Left ventricle myocardium inferior (tissue), 1 donor: Measurements from ENCODE around the gene TAMALIN. TPM values are rescaled to one million over a fixed set of nuclear protein-coding genes. Genes with fewer than 3 reads are reported as not detected.
A peak's percentile ranks its signal among the peaks of the same experiment; 100 is the strongest.

Source experiments
- DNase-seq: peaks from one replicate; pipeline ENCODE4 v3.0.0-alpha.2; 2020
- H3K27ac ChIP-seq: fragments of 200-600 bp; replicated peaks from 2 replicates; pipeline ENCODE4 v1.8.0; 2021
- H3K27me3 ChIP-seq: fragments of 200-600 bp; 2 replicates; pipeline ENCODE4 v1.8.0; 2021; ENCODE audit warnings: low read depth
- H3K36me3 ChIP-seq: fragments of 200-600 bp; 2 replicates; pipeline ENCODE4 v1.8.0; 2021
- H3K4me1 ChIP-seq: fragments of 200-600 bp; 2 replicates; pipeline ENCODE4 v1.8.0; 2021
- H3K4me3 ChIP-seq: fragments of 200-600 bp; 2 replicates; pipeline ENCODE4 v1.8.0; 2021; ENCODE audit warnings: mild to moderate bottlenecking, moderate library complexity
- H3K9me3 ChIP-seq: fragments of 200-600 bp; replicated peaks from 2 replicates; pipeline ENCODE4 v1.8.0; 2021
- intact Hi-C: fragments of 100-400 bp; cut with micrococcal nuclease; formaldehyde crosslinking; loops from one replicate; pipeline ENCODE4 v1.11.0; 2022
- total RNA-seq: library from RNA; stranded (reverse); fragmentation: NEBNext Ultra II Directional; extraction: Animal tissue kit (Norgen Biotek cat#: 25700); gene quantifications from one replicate; pipeline ENCODE4 v1.2.1, GENCODE V29; 2021
- TF ChIP-seq, protein P1 (sequence below): fragments of 200-600 bp; IDR thresholded peaks from 2 replicates; pipeline ENCODE4 v1.8.0; 2021; ENCODE audit warnings: antibody characterized with exemption, mild to moderate bottlenecking, borderline replicate concordance
- donor health status: DM: no; HTN: yes; CAD: no; lungs with severe emphysema.

Gene TAMALIN
- total RNA-seq, 1 donor from 2014 or later = 20.0 TPM

DNA sequence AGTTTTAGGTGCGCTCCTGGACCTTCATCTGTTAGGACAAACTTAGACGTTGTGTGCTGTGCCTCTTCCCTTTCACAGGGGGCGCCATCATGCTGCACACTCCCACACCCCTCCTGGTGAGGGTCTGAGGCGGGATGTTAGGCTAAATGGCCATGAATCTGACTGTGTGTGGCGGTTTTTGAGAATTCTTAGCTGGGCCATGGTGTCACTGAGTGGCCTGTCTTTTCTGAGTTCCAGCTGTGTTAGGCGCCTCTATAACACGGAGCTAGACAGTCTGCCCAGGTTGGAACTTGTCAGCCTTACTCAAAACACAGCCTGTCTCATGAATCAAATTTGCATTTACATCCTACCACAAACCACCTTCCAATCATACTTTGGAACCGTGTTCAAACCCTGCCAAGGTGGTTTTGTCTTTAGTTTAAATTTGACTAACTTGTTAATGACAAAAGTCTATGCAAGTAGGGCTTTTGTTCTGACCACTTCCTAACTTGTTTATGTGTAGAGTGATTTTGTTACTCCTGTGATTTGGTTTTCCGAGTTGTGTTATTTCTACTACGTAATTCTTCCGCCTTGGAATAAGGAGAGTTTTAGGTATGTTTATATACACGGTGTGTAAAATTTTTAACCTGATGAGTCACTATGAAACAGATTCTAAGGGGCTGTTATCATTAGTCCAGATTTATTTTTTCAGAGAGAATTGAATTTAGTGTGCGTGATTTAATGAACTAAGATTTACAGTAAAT lies 35.7 kb upstream of the TAMALIN start:
- Histone ChIP-seq H3K27me3 (no peaks in the 10 kb centered on the region), H3K4me1 (peaks cover 48% of the 10 kb centered on the region), H3K9me3 (no peaks in the 10 kb centered on the region), H3K27ac (no peak overlapping the region), H3K4me3 (no peak overlapping the region), H3K36me3 (peaks cover 16% of the 10 kb centered on the region)
- TF ChIP-seq, protein P1, sequence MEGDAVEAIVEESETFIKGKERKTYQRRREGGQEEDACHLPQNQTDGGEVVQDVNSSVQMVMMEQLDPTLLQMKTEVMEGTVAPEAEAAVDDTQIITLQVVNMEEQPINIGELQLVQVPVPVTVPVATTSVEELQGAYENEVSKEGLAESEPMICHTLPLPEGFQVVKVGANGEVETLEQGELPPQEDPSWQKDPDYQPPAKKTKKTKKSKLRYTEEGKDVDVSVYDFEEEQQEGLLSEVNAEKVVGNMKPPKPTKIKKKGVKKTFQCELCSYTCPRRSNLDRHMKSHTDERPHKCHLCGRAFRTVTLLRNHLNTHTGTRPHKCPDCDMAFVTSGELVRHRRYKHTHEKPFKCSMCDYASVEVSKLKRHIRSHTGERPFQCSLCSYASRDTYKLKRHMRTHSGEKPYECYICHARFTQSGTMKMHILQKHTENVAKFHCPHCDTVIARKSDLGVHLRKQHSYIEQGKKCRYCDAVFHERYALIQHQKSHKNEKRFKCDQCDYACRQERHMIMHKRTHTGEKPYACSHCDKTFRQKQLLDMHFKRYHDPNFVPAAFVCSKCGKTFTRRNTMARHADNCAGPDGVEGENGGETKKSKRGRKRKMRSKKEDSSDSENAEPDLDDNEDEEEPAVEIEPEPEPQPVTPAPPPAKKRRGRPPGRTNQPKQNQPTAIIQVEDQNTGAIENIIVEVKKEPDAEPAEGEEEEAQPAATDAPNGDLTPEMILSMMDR = peak; percentile 37
- DNase-seq = no peak
- intact Hi-C loops = no loop called here

DNA sequence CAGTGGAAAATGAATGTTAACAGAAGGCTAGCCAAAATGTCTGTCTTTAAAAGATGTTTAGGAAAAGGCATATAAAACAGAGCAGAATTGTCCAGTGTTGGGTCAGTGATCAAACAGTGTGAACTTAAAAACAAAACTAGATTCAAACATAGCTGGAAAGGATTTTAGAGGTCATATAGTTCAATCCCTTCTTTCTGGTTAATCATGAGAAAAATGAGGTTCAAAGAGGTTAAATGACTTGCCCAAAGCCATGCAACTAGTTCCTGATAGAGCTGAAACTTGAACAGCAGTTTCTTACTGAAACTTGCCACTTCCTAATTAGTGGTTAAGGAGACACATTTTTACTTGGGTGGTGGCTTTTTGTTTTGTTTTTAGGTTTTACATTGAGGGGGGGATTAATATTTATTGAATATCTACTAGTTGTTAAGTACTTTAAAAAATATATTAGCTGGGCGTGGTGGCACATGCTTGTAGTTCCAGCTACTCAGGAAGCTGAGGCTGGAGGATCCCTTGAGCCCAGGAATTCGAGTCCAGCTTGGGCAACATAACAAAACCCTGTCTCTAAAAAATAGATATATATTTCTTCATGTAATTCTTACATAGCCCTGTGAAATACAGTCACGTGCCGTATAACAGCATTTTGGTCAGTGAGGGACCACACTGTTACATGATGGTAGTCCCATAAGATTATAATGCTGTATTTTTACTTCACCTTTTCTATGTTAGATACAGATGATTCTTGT lies 34.9 kb upstream of the TAMALIN start:
- Histone ChIP-seq H3K9me3 (no peaks in the 10 kb centered on the region), H3K27me3 (no peaks in the 10 kb centered on the region), H3K4me3 (no peak overlapping the region), H3K27ac (no peak overlapping the region), H3K4me1 (peaks cover 53% of the 10 kb centered on the region), H3K36me3 (peaks cover 18% of the 10 kb centered on the region)
- no peak for DNase-seq
- TF ChIP-seq, protein P1 = no peak
- intact Hi-C loops = no loop called here

DNA sequence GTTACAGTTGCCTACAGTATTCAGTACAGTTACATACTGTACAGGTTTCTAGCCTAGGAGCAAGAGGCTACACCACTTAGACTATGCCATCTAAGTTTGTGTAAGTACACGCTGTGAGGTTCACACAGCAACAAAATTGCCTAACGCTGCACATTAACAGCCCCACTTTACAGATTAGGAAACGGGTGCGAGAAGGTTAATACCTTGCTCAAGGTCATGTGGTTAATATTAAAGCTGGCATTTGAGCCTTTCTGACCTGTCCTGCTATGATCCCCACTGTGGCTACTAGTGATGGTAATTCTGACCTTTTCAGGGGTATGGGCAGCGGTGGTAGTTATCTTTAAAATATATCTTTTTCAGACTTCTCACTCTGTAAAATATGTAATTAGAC lies 34.3 kb upstream of the TAMALIN start:
- intact Hi-C loops = no loop called here
- DNase-seq = no peak
- Histone ChIP-seq H3K27ac (no peak overlapping the region), H3K27me3 (no peaks in the 10 kb centered on the region), H3K36me3 (peaks cover 23% of the 10 kb centered on the region), H3K4me3 (no peak overlapping the region), H3K4me1 (peaks cover 55% of the 10 kb centered on the region), H3K9me3 (no peaks in the 10 kb centered on the region)
- TF ChIP-seq, protein P1 = no peak

DNA sequence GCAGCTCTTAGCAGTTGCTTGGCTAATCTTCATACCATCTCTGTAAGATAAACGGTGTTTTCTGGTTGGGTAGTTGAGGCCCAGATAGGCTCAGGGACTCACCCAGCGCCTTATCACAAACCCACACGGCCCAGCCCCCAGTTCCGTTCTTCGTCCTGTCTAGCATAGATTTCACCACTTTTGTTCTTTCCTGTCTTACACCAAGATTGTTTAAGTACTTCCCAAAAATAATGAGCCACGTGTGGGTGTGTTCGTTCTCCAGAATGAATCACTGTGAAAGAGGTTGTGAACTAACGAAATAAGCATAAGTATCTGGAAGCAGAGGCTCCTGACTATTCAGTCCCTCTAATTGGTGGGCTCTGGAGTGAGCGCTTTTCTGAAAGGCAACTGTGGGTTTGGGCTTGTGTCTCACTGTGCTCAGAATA lies 33.9 kb upstream of the TAMALIN start:
- TF ChIP-seq, protein P1 = no peak
- H3K27ac ChIP-seq = no peak overlapping the region
- intact Hi-C loops = no loop called here
- no peaks in the 10 kb centered on the region for H3K27me3 ChIP-seq
- DNase-seq = peak; percentile 46
- peaks cover 55% of the 10 kb centered on the region for H3K4me1 ChIP-seq
- H3K4me3 ChIP-seq = no peak overlapping the region
- H3K9me3 ChIP-seq = no peaks in the 10 kb centered on the region
- H3K36me3 ChIP-seq = peaks cover 27% of the 10 kb centered on the region

DNA sequence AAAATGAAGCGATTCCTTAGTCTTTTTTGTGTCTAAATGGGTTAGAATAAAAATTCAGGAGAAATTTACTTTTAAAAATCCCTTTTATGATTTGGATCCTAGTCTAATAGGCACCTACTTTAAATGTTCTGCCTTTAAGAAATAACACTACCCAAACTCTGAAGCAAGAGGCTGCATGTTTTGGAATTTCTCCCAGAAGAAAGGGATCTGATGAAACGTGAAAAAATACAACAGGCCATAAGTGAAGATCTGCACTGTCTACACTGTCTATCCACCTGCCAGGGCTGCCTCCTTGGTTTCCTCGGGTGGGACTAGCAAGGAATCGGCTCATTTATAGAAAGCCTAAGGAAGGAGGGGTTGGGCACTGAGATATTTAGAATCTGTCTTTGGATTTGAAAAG lies 33.2 kb upstream of the TAMALIN start:
- H3K27me3 ChIP-seq = no peaks in the 10 kb centered on the region
- H3K27ac ChIP-seq = no peak overlapping the region
- no peak for DNase-seq
- no peak overlapping the region for H3K4me3 ChIP-seq
- H3K36me3 ChIP-seq = peaks cover 33% of the 10 kb centered on the region
- H3K4me1 ChIP-seq = peaks cover 55% of the 10 kb centered on the region
- intact Hi-C loops = no loop called here
- TF ChIP-seq, protein P1 = no peak
- no peaks in the 10 kb centered on the region for H3K9me3 ChIP-seq
